Measurements from ENCODE around the gene KMT2E. TPM values are rescaled to one million over a fixed set of nuclear protein-coding genes. Genes with fewer than 3 reads are reported as not detected.
"Not testable (repeated sequence)": the region's sequence is repeated elsewhere in the genome, so short reads cannot be mapped to it uniquely, and the experiment has no call there.

The KMT2E gene
- polyA plus RNA-seq, 3 donors: 70.5 to 79.1 (median 78.0) TPM

GRCh38 chr7:104982308-104983075 is 31.5 kb upstream of the KMT2E start:
- no peak for DNase-seq (ENCODE audit: low read depth in 3 of 3, low spot score in 2 of 3)

GRCh38 chr7:104983076-104983577 is 30.9 kb upstream of the KMT2E start:
- no peak for DNase-seq (ENCODE audit: low read depth in 3 of 3, low spot score in 2 of 3)

GRCh38 chr7:104983578-104984539 is 30.1 kb upstream of the KMT2E start:
- peak; percentile 79 to 82 (median 80) for DNase-seq (ENCODE audit: low read depth in 3 of 3, low spot score in 2 of 3)

GRCh38 chr7:104984585-104985258 is 29.3 kb upstream of the KMT2E start:
- no peak for DNase-seq (ENCODE audit: low read depth in 3 of 3, low spot score in 2 of 3)

DNA sequence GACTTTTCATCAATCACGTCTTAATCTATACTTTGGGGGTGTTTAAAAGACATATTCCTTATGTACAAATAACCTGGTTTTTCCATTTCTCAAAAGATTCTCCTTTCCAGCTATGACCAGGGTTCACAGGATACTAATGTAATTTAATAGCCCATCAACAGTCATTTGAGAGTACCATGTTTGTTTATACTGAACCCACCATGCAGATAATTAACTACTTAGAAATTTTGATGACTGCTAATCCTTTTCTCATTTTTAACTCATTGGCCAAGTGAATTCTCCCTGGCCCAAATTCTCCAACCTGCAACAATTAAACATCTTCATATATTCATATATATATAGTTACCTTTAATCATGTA is 28.8 kb upstream of the KMT2E start:
- no peak for DNase-seq (ENCODE audit: low read depth in 3 of 3, low spot score in 2 of 3)

- DNase-seq (ENCODE audit: low read depth in 3 of 3, low spot score in 2 of 3): no peak
Observed at GRCh38 chr7:104986628-104987259, 27.3 kb upstream of the KMT2E start.

DNA sequence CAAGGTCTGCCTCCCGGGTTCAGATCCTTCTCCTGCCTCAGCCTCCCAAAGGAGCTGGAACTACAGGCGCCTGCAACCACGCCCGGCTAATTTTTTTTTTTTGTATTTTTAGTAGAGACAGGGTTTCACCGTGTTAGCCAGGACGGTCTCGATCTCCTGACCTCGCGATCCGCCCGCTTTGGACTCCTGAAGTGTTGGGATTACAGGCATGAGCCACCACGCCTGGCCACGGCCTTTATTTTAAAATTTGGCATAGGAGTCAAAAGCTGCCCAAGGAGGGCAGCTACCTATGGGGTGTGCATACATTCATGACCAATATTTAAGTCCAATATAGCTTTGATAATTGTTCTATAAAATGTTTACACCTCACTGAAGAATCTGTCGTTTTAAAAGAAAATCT is 26.6 kb upstream of the KMT2E start:
- DNase-seq (ENCODE audit: low read depth in 3 of 3, low spot score in 2 of 3): not testable (repeated sequence)

GRCh38 chr7:104990983-104991382 is 23.0 kb upstream of the KMT2E start:
- DNase-seq (ENCODE audit: low read depth in 3 of 3, low spot score in 2 of 3): no peak

- no peak for DNase-seq (ENCODE audit: low read depth in 3 of 3, low spot score in 2 of 3)
Observed at GRCh38 chr7:104992306-104992705, 21.7 kb upstream of the KMT2E start.

GRCh38 chr7:104993217-104993862 is 20.7 kb upstream of the KMT2E start:
- DNase-seq (ENCODE audit: low read depth in 3 of 3, low spot score in 2 of 3): no peak

DNA sequence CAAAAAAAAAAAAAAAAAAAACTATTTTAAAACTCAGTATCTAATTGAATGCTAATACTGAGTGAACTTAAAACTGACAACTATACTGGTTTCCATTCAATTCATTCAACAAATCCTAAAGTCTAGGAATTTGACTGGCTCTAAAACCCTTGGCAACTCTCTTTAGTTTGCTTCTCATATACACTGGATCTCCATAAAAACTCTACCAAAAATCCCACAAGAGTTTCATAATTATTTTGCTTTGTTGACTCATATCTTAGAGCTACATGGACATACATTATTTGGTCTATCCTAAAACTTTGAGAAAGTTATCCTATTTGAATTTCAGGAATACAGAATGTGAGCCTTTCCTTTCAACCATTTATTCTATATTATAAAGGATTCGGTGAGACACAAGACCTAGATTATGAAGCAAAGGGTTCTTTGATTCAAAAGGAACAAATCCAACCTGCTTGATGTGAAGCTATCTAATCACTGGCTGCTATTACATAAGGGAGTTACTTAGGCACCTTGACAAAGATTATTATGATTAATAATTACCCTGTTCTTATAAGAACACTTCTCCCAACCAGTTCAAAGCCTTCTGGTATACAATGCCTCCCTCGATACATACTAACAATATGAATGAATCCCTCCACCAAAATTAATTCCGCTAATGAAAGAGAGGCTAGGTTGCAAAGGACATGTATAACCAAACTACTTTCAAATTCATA is 15.8 kb upstream of the KMT2E start:
- DNase-seq (ENCODE audit: low read depth in 3 of 3, low spot score in 2 of 3): no peak

GRCh38 chr7:105000200-105000599 is 13.8 kb upstream of the KMT2E start:
- DNase-seq (ENCODE audit: low read depth in 3 of 3, low spot score in 2 of 3): no peak

GRCh38 chr7:105000927-105001336 is 13.1 kb upstream of the KMT2E start:
- no peak for DNase-seq (ENCODE audit: low read depth in 3 of 3, low spot score in 2 of 3)

- no peak for DNase-seq (ENCODE audit: low read depth in 3 of 3, low spot score in 2 of 3)
Observed at GRCh38 chr7:105001652-105002184, 12.3 kb upstream of the KMT2E start.

- DNase-seq (ENCODE audit: low read depth in 3 of 3, low spot score in 2 of 3): no peak
Observed at GRCh38 chr7:105003275-105003674, 10.7 kb upstream of the KMT2E start.

DNA sequence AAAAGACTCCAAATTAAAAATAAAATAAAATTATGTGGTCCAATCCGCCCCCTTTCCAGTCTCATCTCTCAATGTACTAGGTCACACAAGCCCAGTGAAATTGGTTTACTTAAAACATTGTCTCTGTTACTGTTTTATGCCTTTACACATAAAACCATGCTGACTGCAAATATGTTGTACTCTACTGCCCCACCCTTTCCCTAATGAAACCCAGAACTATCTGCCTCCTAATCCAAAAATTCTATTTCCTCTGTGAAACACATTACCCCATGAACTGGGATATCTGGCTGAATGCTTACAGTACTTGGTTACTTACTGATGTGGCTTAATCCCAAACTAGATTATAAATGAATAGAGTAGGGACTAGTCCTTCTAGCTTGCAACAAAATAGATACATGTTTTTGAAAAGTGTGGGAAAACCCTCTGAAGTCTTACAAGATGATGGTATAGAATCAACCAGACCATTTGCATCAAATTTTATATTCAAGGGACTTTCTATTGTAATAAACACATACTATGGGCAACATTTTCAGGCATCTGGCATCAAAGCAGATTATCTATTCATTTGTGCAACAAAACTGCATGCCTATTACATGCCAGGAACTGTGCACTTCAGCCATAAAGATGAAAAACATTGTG is 10.0 kb upstream of the KMT2E start:
- DNase-seq (ENCODE audit: low read depth in 3 of 3, low spot score in 2 of 3): no peak

DNA sequence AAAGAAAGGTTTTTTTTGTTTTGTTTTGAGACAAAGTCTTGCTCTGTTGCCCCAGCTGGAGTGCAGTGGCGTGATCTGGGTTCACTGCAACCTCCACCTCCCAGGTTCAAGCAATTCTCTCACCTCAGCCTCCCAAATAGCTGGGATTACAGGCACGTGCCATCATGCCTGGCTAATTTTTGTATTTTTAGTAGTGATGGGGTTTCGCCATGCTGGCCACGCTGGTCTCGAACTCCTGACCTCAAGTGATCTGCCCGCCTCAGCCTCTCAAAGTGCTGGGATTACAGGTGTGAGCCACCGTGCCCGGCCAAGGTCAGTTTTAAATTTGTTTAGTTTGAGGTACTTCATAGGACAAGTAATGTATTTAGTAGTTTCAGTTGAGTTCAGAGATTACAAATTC is 9.0 kb upstream of the KMT2E start:
- DNase-seq (ENCODE audit: low read depth in 3 of 3, low spot score in 2 of 3): not testable (repeated sequence)

DNA sequence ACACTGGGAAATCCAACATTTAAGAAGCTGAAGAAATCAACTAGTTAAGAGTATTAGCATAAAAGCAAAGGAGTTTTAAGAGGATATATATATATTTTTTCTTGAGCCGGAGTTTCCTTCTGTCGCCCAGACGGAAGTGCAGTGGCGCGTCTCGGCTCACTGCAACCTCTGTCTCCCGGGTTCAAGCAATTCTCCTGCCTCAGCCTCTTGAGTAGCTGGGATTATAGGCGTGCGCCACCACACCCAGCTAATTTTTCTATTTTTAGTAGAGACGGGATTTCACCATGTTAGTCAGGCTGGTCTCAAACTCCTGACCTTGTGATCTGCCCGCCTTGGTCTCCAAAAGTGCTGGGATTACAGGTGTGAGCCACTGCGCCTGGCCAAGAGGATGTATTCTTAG is 8.5 kb upstream of the KMT2E start:
- not testable (repeated sequence) for DNase-seq (ENCODE audit: low read depth in 3 of 3, low spot score in 2 of 3)
